Measurements from ENCODE around the gene ANKRD34A.

The ANKRD34A gene

DNA sequence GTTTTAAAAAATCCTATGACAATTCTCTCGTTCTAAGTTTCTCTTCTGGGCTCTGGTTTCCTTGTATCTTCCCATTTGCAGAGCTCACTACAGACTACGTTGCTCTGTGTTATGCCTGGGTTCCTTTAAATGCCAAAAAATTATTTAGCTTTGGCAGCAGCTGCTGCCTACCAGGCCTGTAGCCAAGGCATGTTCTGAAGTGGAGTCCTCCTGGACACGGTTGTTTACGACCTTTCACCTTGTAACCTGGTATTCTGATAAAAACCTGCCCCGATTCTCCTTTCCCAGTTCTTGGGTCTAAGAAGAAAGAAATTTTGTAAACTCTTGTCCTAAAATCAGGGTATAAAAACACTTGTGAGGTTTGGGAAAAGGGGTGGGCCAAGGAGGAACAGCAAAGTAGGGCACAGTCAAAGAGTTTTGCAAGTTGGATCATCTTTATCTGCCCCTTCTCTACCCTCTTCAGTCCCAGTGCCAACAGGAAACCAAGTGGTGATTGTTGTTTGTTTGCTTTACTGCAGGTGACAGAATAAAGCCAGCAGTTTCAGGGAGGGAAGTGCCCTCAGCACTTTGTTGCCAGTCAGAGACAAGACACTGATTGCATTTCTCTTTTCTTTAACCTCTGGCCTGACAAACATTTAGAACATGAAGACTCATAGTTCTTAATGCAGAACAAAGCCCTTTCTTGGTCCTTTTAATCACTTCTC is 35.1 kb upstream of the ANKRD34A start:
- in situ Hi-C loops (cut with MboI; ENCODE audit: low sequenced_read_pairs, unreplicated experiment): loop anchor here (10.0 kb wide), 2 partner anchors 105 to 165 kb away; no protein-coding TSS in a partner anchor
- TF ChIP-seq, protein P1, sequence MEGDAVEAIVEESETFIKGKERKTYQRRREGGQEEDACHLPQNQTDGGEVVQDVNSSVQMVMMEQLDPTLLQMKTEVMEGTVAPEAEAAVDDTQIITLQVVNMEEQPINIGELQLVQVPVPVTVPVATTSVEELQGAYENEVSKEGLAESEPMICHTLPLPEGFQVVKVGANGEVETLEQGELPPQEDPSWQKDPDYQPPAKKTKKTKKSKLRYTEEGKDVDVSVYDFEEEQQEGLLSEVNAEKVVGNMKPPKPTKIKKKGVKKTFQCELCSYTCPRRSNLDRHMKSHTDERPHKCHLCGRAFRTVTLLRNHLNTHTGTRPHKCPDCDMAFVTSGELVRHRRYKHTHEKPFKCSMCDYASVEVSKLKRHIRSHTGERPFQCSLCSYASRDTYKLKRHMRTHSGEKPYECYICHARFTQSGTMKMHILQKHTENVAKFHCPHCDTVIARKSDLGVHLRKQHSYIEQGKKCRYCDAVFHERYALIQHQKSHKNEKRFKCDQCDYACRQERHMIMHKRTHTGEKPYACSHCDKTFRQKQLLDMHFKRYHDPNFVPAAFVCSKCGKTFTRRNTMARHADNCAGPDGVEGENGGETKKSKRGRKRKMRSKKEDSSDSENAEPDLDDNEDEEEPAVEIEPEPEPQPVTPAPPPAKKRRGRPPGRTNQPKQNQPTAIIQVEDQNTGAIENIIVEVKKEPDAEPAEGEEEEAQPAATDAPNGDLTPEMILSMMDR (IDR thresholded peaks at IDR 0.05; ENCODE audit: borderline replicate concordance, control extremely low read depth, extremely low read depth, insufficient read depth, missing control alignments): no peak
- no peak for DNase-seq (ENCODE audit: low spot score)

DNA sequence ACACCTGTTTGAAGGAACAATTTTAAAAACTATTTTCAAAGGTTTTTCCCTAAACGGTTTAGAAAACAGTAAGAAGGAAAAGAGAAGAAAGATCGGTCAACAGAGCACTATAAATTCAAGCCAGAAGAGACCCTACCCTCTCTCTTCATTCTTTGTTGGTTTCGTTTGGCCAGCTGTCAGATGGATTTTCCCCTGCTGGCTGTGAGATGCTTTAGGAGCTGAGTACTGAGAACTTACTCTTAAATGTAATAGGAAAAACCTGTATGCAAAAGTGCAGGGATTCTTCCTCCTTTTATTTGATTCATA is 33.3 kb upstream of the ANKRD34A start:
- in situ Hi-C loops (cut with MboI; ENCODE audit: low sequenced_read_pairs, unreplicated experiment): loop anchor here (10.0 kb wide), 1 partner anchor 163 kb away; no protein-coding TSS in a partner anchor
- no peak for DNase-seq (ENCODE audit: low spot score)
- TF ChIP-seq, protein P1 (IDR thresholded peaks at IDR 0.05; ENCODE audit: borderline replicate concordance, control extremely low read depth, extremely low read depth, insufficient read depth, missing control alignments): no peak

DNA sequence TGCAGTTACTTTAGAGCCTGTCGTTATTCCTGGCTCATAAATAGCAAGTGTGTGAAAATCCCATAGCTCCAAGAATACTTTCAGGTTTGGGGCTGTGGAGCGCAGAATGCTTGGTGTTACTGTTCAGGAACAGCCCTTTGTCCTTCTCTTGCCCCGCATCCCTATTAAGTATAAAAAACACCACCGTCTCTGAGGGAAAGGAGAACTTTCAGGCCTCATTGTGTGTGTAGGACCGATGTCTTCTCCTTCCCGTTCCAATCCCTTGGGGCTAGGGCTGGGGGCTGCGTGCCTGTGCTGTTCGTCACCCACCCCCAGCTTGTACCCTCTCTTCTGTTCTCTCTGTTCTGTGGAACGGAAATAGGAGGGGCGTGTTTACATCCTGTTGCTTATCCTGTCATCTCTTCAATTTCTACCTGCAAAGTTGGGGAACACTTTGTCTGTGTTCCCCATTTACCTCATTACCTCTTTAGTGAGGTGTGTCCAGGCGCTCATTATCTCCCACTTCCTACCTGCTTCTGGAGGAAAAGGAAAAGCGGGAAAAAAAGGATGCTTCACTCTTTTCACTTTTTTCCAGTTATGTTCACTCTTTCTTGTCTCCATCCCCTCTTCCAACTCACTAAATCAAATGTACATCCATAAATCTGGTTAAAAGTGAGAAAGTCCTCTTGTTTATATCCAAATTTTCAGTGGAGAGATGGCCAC is 32.8 kb upstream of the ANKRD34A start:
- in situ Hi-C loops (cut with MboI; ENCODE audit: low sequenced_read_pairs, unreplicated experiment): loop anchor here (10.0 kb wide), 1 partner anchor 162 kb away; no protein-coding TSS in a partner anchor
- TF ChIP-seq, protein P1 (IDR thresholded peaks at IDR 0.05; ENCODE audit: borderline replicate concordance, control extremely low read depth, extremely low read depth, insufficient read depth, missing control alignments): no peak
- DNase-seq (ENCODE audit: low spot score): peak; percentile 64

DNA sequence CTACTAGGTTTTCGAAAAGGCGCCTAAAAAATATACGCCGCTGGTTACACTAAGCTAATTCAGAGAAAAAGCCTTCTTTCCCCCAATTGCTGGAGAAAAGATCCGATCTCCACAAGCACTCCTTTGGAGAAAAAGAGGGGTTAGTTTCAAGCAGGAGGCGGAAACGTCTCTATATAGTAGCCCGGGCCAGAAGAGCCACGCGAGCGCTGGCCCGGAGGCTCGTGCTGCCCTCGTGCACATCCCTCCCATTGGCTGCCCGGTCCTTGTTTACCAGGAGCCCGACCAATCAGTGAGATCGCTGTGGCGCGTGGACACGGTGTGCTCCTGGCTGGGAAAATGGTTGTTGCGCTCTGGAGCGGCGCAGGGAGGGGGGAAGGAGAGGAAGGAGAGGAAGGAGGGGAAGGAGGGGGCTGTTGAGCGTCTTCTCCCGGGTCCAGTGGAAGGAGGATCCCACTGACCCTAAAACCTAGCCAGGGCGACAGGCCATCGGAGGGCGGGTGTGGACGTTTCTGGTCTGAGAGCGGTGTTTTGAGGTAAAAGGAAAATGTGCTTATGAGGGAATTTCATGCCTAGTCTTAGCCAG is 32.1 kb upstream of the ANKRD34A start, which contains the start of gene TXNIP:
TSS of gene TXNIP (minus strand) at position 147 of the 583 bp plus-strand sequence. CDS start 313 bp downstream, outside the sequence.
- in situ Hi-C loops (cut with MboI; ENCODE audit: low sequenced_read_pairs, unreplicated experiment): loop anchor here (10.0 kb wide), 1 partner anchor 162 kb away; no protein-coding TSS in a partner anchor
- DNase-seq (ENCODE audit: low spot score): peak; percentile 96
- TF ChIP-seq, protein P1 (IDR thresholded peaks at IDR 0.05; ENCODE audit: borderline replicate concordance, control extremely low read depth, extremely low read depth, insufficient read depth, missing control alignments): no peak

DNA sequence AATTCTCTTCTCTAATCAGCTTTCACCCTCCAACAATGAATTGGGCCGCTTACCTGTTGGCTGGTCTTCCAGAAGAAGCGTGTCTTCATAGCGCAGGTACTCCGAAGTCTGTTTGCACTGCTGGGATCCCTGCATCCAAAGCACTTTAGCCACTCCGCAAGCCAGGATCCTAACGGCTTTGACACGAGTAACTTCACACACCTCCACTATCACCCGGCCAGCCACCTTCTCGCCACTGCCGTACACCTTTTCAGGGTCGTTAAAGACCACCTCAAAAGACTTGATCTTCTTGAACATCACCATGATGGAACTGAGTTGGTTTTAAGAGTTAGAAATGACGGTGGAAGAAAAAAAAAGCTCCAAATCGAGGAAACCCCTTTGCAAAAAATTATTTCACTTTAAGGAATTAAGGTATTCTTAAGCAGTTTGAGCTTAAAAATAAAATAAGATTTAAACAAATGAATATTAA is 31.6 kb upstream of the ANKRD34A start:
- TF ChIP-seq, protein P1 (IDR thresholded peaks at IDR 0.05; ENCODE audit: borderline replicate concordance, control extremely low read depth, extremely low read depth, insufficient read depth, missing control alignments): no peak
- in situ Hi-C loops (cut with MboI; ENCODE audit: low sequenced_read_pairs, unreplicated experiment): loop anchor here (10.0 kb wide), 1 partner anchor 161 kb away; no protein-coding TSS in a partner anchor
- no peak for DNase-seq (ENCODE audit: low spot score)

DNA sequence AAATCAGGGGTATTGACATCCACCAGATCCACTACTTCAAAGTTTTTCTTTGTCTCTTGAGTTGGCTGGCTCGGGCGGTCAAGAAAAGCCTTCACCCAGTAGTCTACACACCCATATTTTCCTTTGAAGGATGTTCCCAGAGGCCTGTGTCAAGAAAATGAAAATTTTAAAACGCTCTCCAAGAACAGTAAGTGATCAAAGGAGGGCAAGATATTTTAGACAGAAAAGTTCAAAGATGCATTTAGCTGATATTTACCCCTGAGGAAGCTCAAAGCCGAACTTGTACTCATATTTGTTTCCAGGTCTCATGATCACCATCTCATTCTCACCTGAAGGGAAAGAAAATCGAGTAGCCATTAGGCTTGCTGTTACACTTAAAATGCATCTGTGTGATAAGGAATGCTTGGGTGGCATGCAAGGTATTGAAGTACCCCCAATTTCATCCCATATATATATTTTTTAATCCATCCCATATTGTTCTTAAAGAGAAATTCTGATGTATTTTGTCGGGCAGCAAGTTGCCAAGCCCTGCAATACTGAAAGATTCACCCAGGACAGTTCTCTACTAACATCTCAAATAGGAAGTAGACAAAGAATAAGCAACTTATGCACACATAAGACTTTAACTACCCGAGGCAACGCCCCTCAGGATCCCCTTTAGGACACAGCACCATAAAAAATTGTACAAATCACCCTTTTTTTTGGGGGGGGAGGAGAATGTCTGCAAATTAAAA is 30.9 kb upstream of the ANKRD34A start:
- no peak for DNase-seq (ENCODE audit: low spot score)
- in situ Hi-C loops (cut with MboI; ENCODE audit: low sequenced_read_pairs, unreplicated experiment): loop anchor here (10.0 kb wide), 1 partner anchor 161 kb away; no protein-coding TSS in a partner anchor
- TF ChIP-seq, protein P1 (IDR thresholded peaks at IDR 0.05; ENCODE audit: borderline replicate concordance, control extremely low read depth, extremely low read depth, insufficient read depth, missing control alignments): no peak
